A673 (cell line): Measurements from ENCODE around the gene DSCAML1.

Experiments used
- EZH2 ChIP-seq: fragments of 200-600 bp; sonication (generic); IDR thresholded peaks from 2 replicates; pipeline ENCODE4 v1.6.1; 2017; ENCODE audit warnings: borderline replicate concordance, low read depth, mild to moderate bottlenecking, mixed read lengths, antibody characterized with exemption, low read length; ENCODE audit not compliant: poor library complexity, severe bottlenecking
- TF ChIP-seq, protein P1 (sequence below): fragments of 300-800, 200-600 bp; sonication (generic); conservative IDR thresholded peaks from 2 replicates; pipeline ENCODE4 v1.5.1; 2017; ENCODE audit warnings: low read depth, mild to moderate bottlenecking, antibody characterized with exemption, low read length, moderate library complexity, mixed read lengths

DNA sequence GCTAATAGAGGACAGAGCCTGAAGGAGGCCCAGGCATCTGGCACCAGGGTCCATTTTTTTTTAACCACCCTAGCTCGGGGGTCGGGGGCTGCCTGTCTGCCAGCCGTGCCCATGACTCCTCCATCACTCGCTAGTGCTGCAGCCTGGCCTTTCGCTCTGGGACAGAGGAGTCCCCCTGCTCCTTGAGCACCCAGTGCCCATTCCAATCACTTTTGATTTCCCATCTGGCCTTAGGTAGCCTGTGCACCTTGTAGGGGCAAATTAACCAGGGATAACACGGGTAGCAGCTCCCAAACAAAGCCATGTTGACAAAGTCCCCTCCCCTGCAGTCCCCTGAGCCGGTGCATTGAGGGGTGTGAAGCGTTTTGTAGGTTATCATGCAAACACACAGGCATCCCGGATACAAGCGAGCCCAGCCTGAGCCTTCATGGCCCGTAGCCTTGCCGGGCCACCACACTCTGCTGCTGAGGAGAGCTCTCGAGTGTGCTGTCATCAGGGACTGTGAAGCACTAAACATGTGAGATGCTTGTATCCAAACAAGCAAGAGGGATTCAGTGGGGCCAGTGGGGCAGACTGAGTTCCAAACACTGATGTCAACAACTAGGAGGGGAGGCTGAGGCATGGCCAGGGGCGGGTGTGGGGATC, 208.7 kb downstream of the DSCAML1 start:
- no peak for TF ChIP-seq EZH2
- TF ChIP-seq, protein P1, sequence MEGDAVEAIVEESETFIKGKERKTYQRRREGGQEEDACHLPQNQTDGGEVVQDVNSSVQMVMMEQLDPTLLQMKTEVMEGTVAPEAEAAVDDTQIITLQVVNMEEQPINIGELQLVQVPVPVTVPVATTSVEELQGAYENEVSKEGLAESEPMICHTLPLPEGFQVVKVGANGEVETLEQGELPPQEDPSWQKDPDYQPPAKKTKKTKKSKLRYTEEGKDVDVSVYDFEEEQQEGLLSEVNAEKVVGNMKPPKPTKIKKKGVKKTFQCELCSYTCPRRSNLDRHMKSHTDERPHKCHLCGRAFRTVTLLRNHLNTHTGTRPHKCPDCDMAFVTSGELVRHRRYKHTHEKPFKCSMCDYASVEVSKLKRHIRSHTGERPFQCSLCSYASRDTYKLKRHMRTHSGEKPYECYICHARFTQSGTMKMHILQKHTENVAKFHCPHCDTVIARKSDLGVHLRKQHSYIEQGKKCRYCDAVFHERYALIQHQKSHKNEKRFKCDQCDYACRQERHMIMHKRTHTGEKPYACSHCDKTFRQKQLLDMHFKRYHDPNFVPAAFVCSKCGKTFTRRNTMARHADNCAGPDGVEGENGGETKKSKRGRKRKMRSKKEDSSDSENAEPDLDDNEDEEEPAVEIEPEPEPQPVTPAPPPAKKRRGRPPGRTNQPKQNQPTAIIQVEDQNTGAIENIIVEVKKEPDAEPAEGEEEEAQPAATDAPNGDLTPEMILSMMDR: no peak
